Lung (tissue), 12 donors: Measurements from ENCODE around the gene PTPRG. TPM values are rescaled to one million over a fixed set of nuclear protein-coding genes. Genes with fewer than 3 reads are reported as not detected.

Experiments
- ATAC-seq: fragments of 200-7000 bp; cut with Tn5 transposase; one replicate; pipeline ENCODE4 v1.9.1; 2020; ENCODE audit warnings: moderate number of reproducible peaks; ENCODE audit not compliant: insufficient read depth, low FRiP score
- DNase-seq, 3 donors: peaks; one replicate each; pipeline ENCODE4 v3.0.0-alpha.2; 2013 to 2017
- H3K27ac ChIP-seq, 2 donors: one replicate each; pipeline ENCODE4 v1.5.1; 2013; ENCODE audit warnings: mild to moderate bottlenecking in 2 of 2, moderate library complexity in 2 of 2, control low read depth in 1 of 2, inconsistent platforms in 1 of 2, low read depth in 1 of 2, low read length in 1 of 2
- H3K27me3 ChIP-seq, 3 donors: one replicate each; pipeline ENCODE4 v1.5.1; 2013; ENCODE audit warnings: low read length in 2 of 3; ENCODE audit not compliant: control insufficient read depth in 3 of 3, insufficient read depth in 3 of 3
- H3K36me3 ChIP-seq, 4 donors: one replicate each; pipeline ENCODE4 v1.5.1; 2013; ENCODE audit warnings: low read length in 4 of 4, mild to moderate bottlenecking in 1 of 4, moderate library complexity in 1 of 4; ENCODE audit not compliant: control insufficient read depth in 4 of 4, insufficient read depth in 4 of 4
- H3K4me1 ChIP-seq, 5 donors: one replicate each; pipeline ENCODE4 v1.5.1; 2013; ENCODE audit warnings: low read length in 5 of 5, mild to moderate bottlenecking in 2 of 5, moderate library complexity in 1 of 5; ENCODE audit not compliant: control insufficient read depth in 5 of 5, insufficient read depth in 5 of 5
- H3K4me3 ChIP-seq: one replicate; pipeline ENCODE4 v1.5.1; 2013; ENCODE audit warnings: mild to moderate bottlenecking, control low read depth, moderate library complexity
- H3K9ac ChIP-seq, 2 donors: one replicate each; pipeline ENCODE4 v1.5.1; 2013; ENCODE audit warnings: low read length in 2 of 2, control low read depth in 1 of 2; ENCODE audit not compliant: insufficient read depth in 1 of 2
- H3K9me3 ChIP-seq, 4 donors: one replicate each; pipeline ENCODE4 v1.5.1; 2013; ENCODE audit warnings: low read length in 3 of 4, mild to moderate bottlenecking in 1 of 4, moderate library complexity in 1 of 4; ENCODE audit not compliant: control insufficient read depth in 4 of 4, insufficient read depth in 3 of 4
- WGBS, 2 donors: extraction: QIAGEN DNeasy Blood & Tissue Kit; methylation state at CpG; one replicate each; pipeline ENCODE4 v1.1.7; 2013; 5-methylcytosine and 5-hydroxymethylcytosine counted together
- polyA plus RNA-seq, 2 donors: library from polyadenylated mRNA; stranded (reverse); fragments of 200-250 nt; gene quantifications; one replicate each; pipeline ENCODE4 v1.2.1, GENCODE V29; 2013
- total RNA-seq, 2 donors: library from RNA; depleted of rRNA in 1 of 2; stranded (reverse); fragments of >200 nt in 1 of 2; gene quantifications; one replicate each; pipeline ENCODE4 v1.2.1, GENCODE V29; 2014 to 2021
- TF ChIP-seq, protein P1 (sequence below): IDR thresholded peaks from 2 replicates; pipeline ENCODE4 v1.5.1; 2012; ENCODE audit warnings: mild to moderate bottlenecking; ENCODE audit errors: control extremely low read depth, extremely low read depth
- donor health status: control.
- donor health status: control.
- donor health status: Bipolar disorder and iron deficiency.
- donor health status: healthy.
- donor health status: DM: yes; HTN: yes; CAD: no.

PTPRG gene
- total and polyA plus RNA-seq, 4 donors: 8.5 to 131 (median 75.9) TPM

DNA sequence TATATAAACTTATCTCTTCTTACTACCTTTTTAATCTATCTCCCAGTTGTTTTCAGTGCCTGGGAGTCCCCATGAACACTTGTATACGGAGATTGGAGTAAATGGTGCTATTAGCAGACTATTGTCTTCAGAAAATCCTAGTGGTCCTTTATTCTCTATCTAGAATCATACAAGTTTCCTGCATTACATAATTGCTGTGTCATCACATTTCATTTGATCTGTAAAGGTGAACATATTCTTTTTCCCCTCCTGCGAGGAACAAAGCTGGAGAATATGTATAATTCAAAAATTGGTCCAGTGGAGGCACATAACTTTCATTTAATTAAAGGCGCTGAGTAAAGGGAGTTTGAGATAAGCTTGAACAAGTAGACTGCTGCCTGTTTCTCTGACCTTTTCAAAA lies 487.2 kb downstream of the PTPRG start:
- peaks cover 0 to 8% (median 0%) of the 10 kb centered on the region in 5 donors for H3K4me1 ChIP-seq
- WGBS, 2 donors: 88 to 93% methylated on average over 3 of the region's 3 CpGs
- H3K9ac ChIP-seq: no peak overlapping the region
- no peaks in the 10 kb centered on the region for H3K27me3 ChIP-seq
- TF ChIP-seq, protein P1, sequence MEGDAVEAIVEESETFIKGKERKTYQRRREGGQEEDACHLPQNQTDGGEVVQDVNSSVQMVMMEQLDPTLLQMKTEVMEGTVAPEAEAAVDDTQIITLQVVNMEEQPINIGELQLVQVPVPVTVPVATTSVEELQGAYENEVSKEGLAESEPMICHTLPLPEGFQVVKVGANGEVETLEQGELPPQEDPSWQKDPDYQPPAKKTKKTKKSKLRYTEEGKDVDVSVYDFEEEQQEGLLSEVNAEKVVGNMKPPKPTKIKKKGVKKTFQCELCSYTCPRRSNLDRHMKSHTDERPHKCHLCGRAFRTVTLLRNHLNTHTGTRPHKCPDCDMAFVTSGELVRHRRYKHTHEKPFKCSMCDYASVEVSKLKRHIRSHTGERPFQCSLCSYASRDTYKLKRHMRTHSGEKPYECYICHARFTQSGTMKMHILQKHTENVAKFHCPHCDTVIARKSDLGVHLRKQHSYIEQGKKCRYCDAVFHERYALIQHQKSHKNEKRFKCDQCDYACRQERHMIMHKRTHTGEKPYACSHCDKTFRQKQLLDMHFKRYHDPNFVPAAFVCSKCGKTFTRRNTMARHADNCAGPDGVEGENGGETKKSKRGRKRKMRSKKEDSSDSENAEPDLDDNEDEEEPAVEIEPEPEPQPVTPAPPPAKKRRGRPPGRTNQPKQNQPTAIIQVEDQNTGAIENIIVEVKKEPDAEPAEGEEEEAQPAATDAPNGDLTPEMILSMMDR: no peak
- no peak overlapping the region for H3K27ac ChIP-seq
- DNase-seq (no peak), ATAC-seq (no peak)
- H3K36me3 ChIP-seq: no peaks in the 10 kb centered on the region
- H3K4me3 ChIP-seq: no peak overlapping the region
- no peaks in the 10 kb centered on the region for H3K9me3 ChIP-seq

DNA sequence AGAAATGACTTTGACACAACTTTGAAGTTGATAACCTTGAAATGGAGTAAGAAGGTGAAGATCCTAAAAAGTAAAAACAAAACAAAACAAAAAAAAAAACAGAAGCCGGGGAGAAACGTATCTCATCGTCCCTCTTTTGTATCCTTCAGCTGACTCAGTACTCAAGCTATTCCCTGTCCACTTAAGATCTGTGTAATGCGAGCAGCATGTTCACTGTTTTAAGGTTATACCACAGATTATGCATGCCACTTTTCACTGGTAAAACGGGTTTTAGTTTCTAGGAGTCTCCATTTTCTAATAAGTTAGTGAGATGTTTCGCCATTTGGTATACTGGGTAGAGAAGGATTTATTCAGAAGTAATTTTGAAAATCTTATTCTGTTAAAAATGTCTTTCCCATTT lies 487.7 kb downstream of the PTPRG start:
- 80 to 89% methylated on average over 6 of the region's 6 CpGs for WGBS, 2 donors
- H3K27me3 ChIP-seq: no peaks in the 10 kb centered on the region
- no peak overlapping the region for H3K4me3 ChIP-seq
- H3K9me3 ChIP-seq: no peaks in the 10 kb centered on the region
- H3K9ac ChIP-seq: no peak overlapping the region
- no peak for DNase-seq
- ATAC-seq: no peak
- no peaks in the 10 kb centered on the region for H3K36me3 ChIP-seq
- TF ChIP-seq, protein P1: no peak
- H3K4me1 ChIP-seq: peaks cover 0 to 8% (median 0%) of the 10 kb centered on the region in 5 donors
- no peak overlapping the region for H3K27ac ChIP-seq

- no peak overlapping the region for H3K4me3 ChIP-seq
- H3K4me1 ChIP-seq: peaks cover 0 to 8% (median 0%) of the 10 kb centered on the region in 5 donors
- no peaks in the 10 kb centered on the region for H3K9me3 ChIP-seq
- ATAC-seq (no peak), DNase-seq (peak in 1 of 3 donors; percentile 14)
- TF ChIP-seq, protein P1: no peak
- no peak overlapping the region for H3K27ac ChIP-seq
- H3K36me3 ChIP-seq: no peaks in the 10 kb centered on the region
- H3K9ac ChIP-seq: no peak overlapping the region
- 72 to 74% methylated on average over 3 of the region's 3 CpGs for WGBS, 2 donors
- no peaks in the 10 kb centered on the region for H3K27me3 ChIP-seq
These were observed 490.1 kb downstream of the PTPRG start for GRCh38 chr3:62051506-62051905.

- Histone ChIP-seq H3K36me3 (no peaks in the 10 kb centered on the region), H3K27me3 (no peaks in the 10 kb centered on the region), H3K27ac (no peak overlapping the region), H3K9ac (no peak overlapping the region), H3K9me3 (no peaks in the 10 kb centered on the region), H3K4me3 (no peak overlapping the region), H3K4me1 (peaks cover 0 to 12% (median 0%) of the 10 kb centered on the region in 5 donors)
- WGBS, 2 donors: 88 to 94% methylated on average over 2 of the region's 2 CpGs
- no peak for DNase-seq
- no peak for ATAC-seq
- TF ChIP-seq, protein P1: no peak
These were observed 491.0 kb downstream of the PTPRG start for GRCh38 chr3:62052331-62052730.
